Retina (tissue), 1 donor: ENCODE measurements around the gene SKP1.

ENCODE experiments used
- DNase-seq: peaks from one replicate; pipeline ENCODE4 v3.0.0-alpha.2; 2016

The SKP1 gene

GRCh38 chr5:134128648-134128995 is 48.1 kb downstream of the SKP1 start:
- DNase-seq: no peak

- DNase-seq: no peak
Measured at GRCh38 chr5:134127988-134128647, 48.6 kb downstream of the SKP1 start.

GRCh38 chr5:134127376-134127861 is 49.3 kb downstream of the SKP1 start:
- DNase-seq: no peak

GRCh38 chr5:134125039-134126015 is 51.4 kb downstream of the SKP1 start:
- no peak for DNase-seq

- DNase-seq: no peak
Measured at GRCh38 chr5:134124289-134125038, 52.3 kb downstream of the SKP1 start.

- DNase-seq: no peak
Measured at GRCh38 chr5:134123360-134123759, 53.4 kb downstream of the SKP1 start.

- no peak for DNase-seq
Measured at GRCh38 chr5:134122530-134122929, 54.2 kb downstream of the SKP1 start.

- DNase-seq: no peak
Measured at GRCh38 chr5:134120386-134121138, 56.2 kb downstream of the SKP1 start.

- no peak for DNase-seq
Measured at GRCh38 chr5:134119720-134120119, 57.0 kb downstream of the SKP1 start.

GRCh38 chr5:134118212-134118835 is 58.4 kb downstream of the SKP1 start:
- DNase-seq: no peak

GRCh38 chr5:134116789-134117761 is 59.7 kb downstream of the SKP1 start:
- no peak for DNase-seq

- DNase-seq: no peak
Measured at GRCh38 chr5:134116286-134116685, 60.5 kb downstream of the SKP1 start.

- DNase-seq: peak; percentile 45
Measured at GRCh38 chr5:134115806-134116175, 61.0 kb downstream of the SKP1 start.

GRCh38 chr5:134114886-134115805 is 61.6 kb downstream of the SKP1 start:
- DNase-seq: peak; percentile 62

- peak; percentile 87 for DNase-seq
Measured at GRCh38 chr5:134113902-134114875, 62.6 kb downstream of the SKP1 start, which contains the start of gene TCF7. TCF7 (plus strand) TSS chr5:134114681; CDS start chr5:134114907, 226 bp downstream.

GRCh38 chr5:134113363-134113889 is 63.3 kb downstream of the SKP1 start:
- DNase-seq: peak; percentile 51

GRCh38 chr5:134112726-134113362 is 63.9 kb downstream of the SKP1 start:
- DNase-seq: no peak
